HepG2 (cell line): ENCODE measurements around the gene CPAMD8. TPM values are rescaled to one million over a fixed set of nuclear protein-coding genes. Genes with fewer than 3 reads are reported as not detected.

ENCODE experiments used
- ATAC-seq: fragments of 200-7000 bp; cut with Tn5 transposase; 3 replicates; pipeline ENCODE4 v1.9.1; 2020; ENCODE audit warnings: mild to moderate bottlenecking, moderate library complexity
- BruUV-seq: library from RNA; stranded (reverse); fragments of 400-500 nt; replicated peaks from 2 replicates; lab custom pipeline; 2021; lab: Mats Ljungman, UMichigan
- CTCF ChIA-PET: fragments of 300-600 bp; formaldehyde crosslinking; extraction: SDS; loops from one replicate; lab custom pipeline; 2021; ENCODE audit warnings: low total read pairs, inconsistent platforms, low intra/inter-chr PET ratio; lab: Yijun Ruan, JAX
- POLR2A ChIA-PET: fragments of 350-600 bp; sonication (Branson Sonifier 250); formaldehyde crosslinking; loops from one replicate; lab custom pipeline; 2020; ENCODE audit warnings: antibody characterized with exemption, inconsistent platforms; lab: Yijun Ruan, JAX
- DNase-seq: peaks from one replicate; pipeline ENCODE4 v3.0.0-alpha.2; 2015; ENCODE audit warnings: low spot score
- FAIRE-seq: peaks from 3 replicates; lab custom pipeline; 2011; peaks lifted over from hg19 to GRCh38; lab: Jason Lieb, UNC
- H2AFZ ChIP-seq: one replicate; pipeline ENCODE4 v1.6.1; 2011; ENCODE audit warnings: low read length, inconsistent platforms
- H3K27ac ChIP-seq: fragments of 300-600 bp; 3 replicates; pipeline ENCODE4 v1.8.0; 2011; ENCODE audit warnings: mixed run types, mild to moderate bottlenecking, mixed read lengths, low read length, inconsistent platforms; ENCODE audit not compliant: insufficient read depth; ENCODE audit errors: extremely low read length
- H3K27me3 ChIP-seq, 2 experiments: fragments of 200-600 bp in 1 of 2; 2 replicates in 1 of 2; 3 replicates in 1 of 2; pipeline versions ENCODE4 v1.6.0 to v1.8.0; 2011; ENCODE audit warnings: low read length in 2 of 2, mild to moderate bottlenecking in 2 of 2, moderate library complexity in 2 of 2, inconsistent platforms in 1 of 2; ENCODE audit not compliant: insufficient read depth in 2 of 2, control insufficient read depth in 1 of 2
- H3K36me3 ChIP-seq, 2 experiments: fragments of 200-600 bp in 1 of 2; replicated peaks in 1 of 2; 2 replicates in 1 of 2; 3 replicates in 1 of 2; pipeline versions ENCODE4 v1.5.1 to v1.8.0; 2011; ENCODE audit warnings: low read length in 2 of 2, inconsistent platforms in 1 of 2; ENCODE audit not compliant: insufficient read depth in 2 of 2, control insufficient read depth in 1 of 2
- H3K4me1 ChIP-seq: 2 replicates; pipeline ENCODE4 v1.5.1; 2012; ENCODE audit warnings: low read length, inconsistent platforms; ENCODE audit not compliant: insufficient read depth
- H3K4me2 ChIP-seq: 2 replicates; pipeline ENCODE4 v1.6.0; 2011; ENCODE audit warnings: low read depth, low read length, inconsistent platforms
- H3K4me3 ChIP-seq, 3 experiments: fragments of 200-600 bp in 1 of 3; sonication (generic), shearing (Covaris generic) in 1 of 3; replicated peaks in 1 of 3; 2 replicates each; pipeline ENCODE4 v1.5.1; 2011 to 2016; ENCODE audit warnings: low read length in 3 of 3, inconsistent platforms in 2 of 3, low read depth in 2 of 3, mild to moderate bottlenecking in 2 of 3, control low read depth in 1 of 3, mixed read lengths in 1 of 3; ENCODE audit not compliant: insufficient read depth in 1 of 3
- H3K79me2 ChIP-seq: one replicate; pipeline ENCODE4 v1.6.1; 2011; ENCODE audit warnings: low read length, inconsistent platforms; ENCODE audit not compliant: insufficient read depth
- H3K9ac ChIP-seq: 2 replicates; pipeline ENCODE4 v1.6.0; 2011; ENCODE audit warnings: mild to moderate bottlenecking, low read depth, low read length, inconsistent platforms; ENCODE audit not compliant: insufficient read depth
- H3K9me3 ChIP-seq: 2 replicates; pipeline ENCODE4 v1.5.1; 2012; ENCODE audit warnings: mild to moderate bottlenecking, low read length
- H4K20me1 ChIP-seq: 2 replicates; pipeline ENCODE4 v1.6.0; 2011; ENCODE audit warnings: inconsistent platforms, mild to moderate bottlenecking, low read length, moderate library complexity; ENCODE audit not compliant: insufficient read depth
- NFE2L1 ChIP-seq: sonication (generic); formaldehyde crosslinking; IDR thresholded peaks from 2 replicates; pipeline ENCODE4 v1.4.0; 2020; ENCODE audit warnings: missing genetic modification reagents, mild to moderate bottlenecking, borderline replicate concordance
- NR3C1 ChIP-seq: sonication (generic); formaldehyde crosslinking; IDR thresholded peaks from 2 replicates; pipeline ENCODE4 v1.4.0; 2020; ENCODE audit warnings: missing genetic modification reagents
- SRF ChIP-seq: IDR thresholded peaks from 2 replicates; pipeline ENCODE4 v1.6.1; 2011; ENCODE audit warnings: mild to moderate bottlenecking, low read depth, low read length, moderate library complexity
- ZEB1 ChIP-seq: IDR thresholded peaks from 2 replicates; pipeline ENCODE4 v1.6.1; 2012; ENCODE audit warnings: mild to moderate bottlenecking, low read depth, inconsistent platforms; ENCODE audit not compliant: insufficient replicate concordance
- ZNF180 ChIP-seq: sonication (generic); formaldehyde crosslinking; IDR thresholded peaks from 2 replicates; pipeline ENCODE4 v1.4.0; 2020; ENCODE audit warnings: low read depth, missing genetic modification reagents, borderline replicate concordance
- ZNF337 ChIP-seq: sonication (generic); formaldehyde crosslinking; IDR thresholded peaks from 2 replicates; pipeline ENCODE4 v1.5.1; 2020; ENCODE audit warnings: missing genetic modification reagents, low read depth, mild to moderate bottlenecking, borderline replicate concordance
- ZNF441 ChIP-seq: sonication (generic); formaldehyde crosslinking; IDR thresholded peaks from 2 replicates; pipeline ENCODE4 v1.7.0; 2021; ENCODE audit warnings: missing genetic modification reagents, borderline replicate concordance
- ZNF644 ChIP-seq: IDR thresholded peaks from 2 replicates; pipeline ENCODE4 v1.6.1; 2016; ENCODE audit warnings: low read depth
- ZSCAN21 ChIP-seq: sonication (generic); formaldehyde crosslinking; IDR thresholded peaks from 2 replicates; pipeline ENCODE4 v1.8.0; 2022; ENCODE audit warnings: mild to moderate bottlenecking, missing genetic modification reagents, moderate library complexity, borderline replicate concordance
- WGBS: methylation state at CpG from one replicate; pipeline ENCODE4 v1.1.6; 2017; ENCODE audit warnings: low lambda C conversion rate; 5-methylcytosine and 5-hydroxymethylcytosine counted together
- in situ Hi-C: cut with HindIII; loops from 2 replicates; pipeline ENCODE4 v1.10.0; 2017; ENCODE audit warnings: low pct_unique_long_range_greater_than_20kb; ENCODE audit not compliant: extremely low pct_ligation_motif_present
- intact Hi-C: fragments of 100-400 bp; cut with micrococcal nuclease; formaldehyde crosslinking; loops from one replicate; pipeline ENCODE4 v1.10.0; 2022; ENCODE audit not compliant: unreplicated experiment
- polyA plus RNA-seq, 8 experiments: library from polyadenylated mRNA; depleted of rRNA in 3 of 8; stranded (reverse) in 7 of 8; unstranded in 1 of 8; fragments of >200 nt; fragmentation: Illumina TruSeq in 4 of 8; extraction: Trizol in 4 of 8; gene quantifications; 2 replicates each; pipeline versions ENCODE4 v1.2.1 to v1.2.3, GENCODE V29; 2011 to 2016; ENCODE audit warnings: low read depth in 4 of 8, missing spikeins in 1 of 8, mixed read lengths in 1 of 8; ENCODE audit not compliant: insufficient read depth in 1 of 8
- total RNA-seq, 5 experiments: library from RNA; depleted of rRNA; stranded (reverse); fragments of >200 nt; fragmentation: Illumina TruSeq; extraction: Trizol; gene quantifications; 2 replicates each; pipeline ENCODE4 v1.2.3, GENCODE V29; 2016; ENCODE audit warnings: low read depth in 1 of 5
- TF ChIP-seq, protein P1 (sequence below), 2 experiments: IDR thresholded peaks; 2 replicates each; pipeline ENCODE4 v1.6.1; 2011 to 2012; ENCODE audit warnings: low read length in 2 of 2, borderline replicate concordance in 1 of 2, low read depth in 1 of 2, mild to moderate bottlenecking in 1 of 2, moderate library complexity in 1 of 2
- TF ChIP-seq, protein P2 (sequence below): sonication (generic); formaldehyde crosslinking; IDR thresholded peaks from 2 replicates; pipeline ENCODE4 v1.5.0; 2020; ENCODE audit warnings: missing genetic modification reagents, mild to moderate bottlenecking, borderline replicate concordance
- TF ChIP-seq, protein P3 (sequence below): fragments of 450-650 bp; IDR thresholded peaks from 2 replicates; pipeline ENCODE4 v1.6.1; 2016
- TF ChIP-seq, protein P4 (sequence below): sonication (generic); formaldehyde crosslinking; IDR thresholded peaks from 2 replicates; pipeline ENCODE4 v1.8.0; 2022; ENCODE audit warnings: mild to moderate bottlenecking, missing genetic modification reagents, moderate library complexity
- TF ChIP-seq, protein P5 (sequence below): sonication (generic); formaldehyde crosslinking; IDR thresholded peaks from 2 replicates; pipeline ENCODE4 v1.8.1; 2023; ENCODE audit warnings: mild to moderate bottlenecking, moderate library complexity, missing genetic modification reagents

The CPAMD8 gene
- total and polyA plus RNA-seq, 2 of the 13 experiments (the other 11 are each of a cell fraction or from before 2014, with no cell fraction given), result 0.29 to 0.34 TPM

DNA sequence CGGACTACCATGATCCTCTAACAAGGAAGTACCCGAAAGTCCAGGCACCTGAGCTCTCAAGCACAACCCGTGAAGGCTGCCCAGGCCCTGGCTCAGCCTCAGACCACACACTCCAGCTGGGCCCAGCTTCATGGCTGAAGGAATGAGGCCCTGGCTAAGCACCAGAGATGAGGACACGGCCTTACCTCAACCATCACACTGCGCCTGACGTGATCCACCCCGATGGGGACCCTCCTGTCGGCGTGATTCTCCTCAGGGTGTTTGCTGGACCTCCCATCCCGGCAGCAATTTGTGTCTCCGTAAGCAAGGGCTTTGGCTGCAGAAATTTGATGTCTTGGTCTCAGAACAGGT is 81.3 kb downstream of the CPAMD8 start:
- WGBS, result no CpG with 5 or more reads among the region's 11 CpGs
- no peak overlapping the region for H3K9ac ChIP-seq
- no peaks in the 10 kb centered on the region for H3K36me3 ChIP-seq
- BruUV-seq, result no TSS peak
- H3K4me1 ChIP-seq, result no peaks in the 10 kb centered on the region
- in situ Hi-C loops (no loop called here), intact Hi-C loops (no loop called here)
- no peak overlapping the region for H3K4me3 ChIP-seq
- no peak for ATAC-seq
- peaks cover 0 to 2% of the 10 kb centered on the region in 2 experiments; a peak in 2 of 5 replicates for H3K27me3 ChIP-seq
- no peak for FAIRE-seq
- CTCF ChIA-PET, result no interaction called here
- no peak for DNase-seq
- no peaks in the 10 kb centered on the region for H3K9me3 ChIP-seq
- TF ChIP-seq, protein P1, sequence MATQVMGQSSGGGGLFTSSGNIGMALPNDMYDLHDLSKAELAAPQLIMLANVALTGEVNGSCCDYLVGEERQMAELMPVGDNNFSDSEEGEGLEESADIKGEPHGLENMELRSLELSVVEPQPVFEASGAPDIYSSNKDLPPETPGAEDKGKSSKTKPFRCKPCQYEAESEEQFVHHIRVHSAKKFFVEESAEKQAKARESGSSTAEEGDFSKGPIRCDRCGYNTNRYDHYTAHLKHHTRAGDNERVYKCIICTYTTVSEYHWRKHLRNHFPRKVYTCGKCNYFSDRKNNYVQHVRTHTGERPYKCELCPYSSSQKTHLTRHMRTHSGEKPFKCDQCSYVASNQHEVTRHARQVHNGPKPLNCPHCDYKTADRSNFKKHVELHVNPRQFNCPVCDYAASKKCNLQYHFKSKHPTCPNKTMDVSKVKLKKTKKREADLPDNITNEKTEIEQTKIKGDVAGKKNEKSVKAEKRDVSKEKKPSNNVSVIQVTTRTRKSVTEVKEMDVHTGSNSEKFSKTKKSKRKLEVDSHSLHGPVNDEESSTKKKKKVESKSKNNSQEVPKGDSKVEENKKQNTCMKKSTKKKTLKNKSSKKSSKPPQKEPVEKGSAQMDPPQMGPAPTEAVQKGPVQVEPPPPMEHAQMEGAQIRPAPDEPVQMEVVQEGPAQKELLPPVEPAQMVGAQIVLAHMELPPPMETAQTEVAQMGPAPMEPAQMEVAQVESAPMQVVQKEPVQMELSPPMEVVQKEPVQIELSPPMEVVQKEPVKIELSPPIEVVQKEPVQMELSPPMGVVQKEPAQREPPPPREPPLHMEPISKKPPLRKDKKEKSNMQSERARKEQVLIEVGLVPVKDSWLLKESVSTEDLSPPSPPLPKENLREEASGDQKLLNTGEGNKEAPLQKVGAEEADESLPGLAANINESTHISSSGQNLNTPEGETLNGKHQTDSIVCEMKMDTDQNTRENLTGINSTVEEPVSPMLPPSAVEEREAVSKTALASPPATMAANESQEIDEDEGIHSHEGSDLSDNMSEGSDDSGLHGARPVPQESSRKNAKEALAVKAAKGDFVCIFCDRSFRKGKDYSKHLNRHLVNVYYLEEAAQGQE (IDR thresholded peaks at IDR 0.05; ENCODE audit: borderline replicate concordance in 1 of 2, low read depth in 1 of 2, low read length in 2 of 2), result no peak
- TF ChIP-seq, protein P2, sequence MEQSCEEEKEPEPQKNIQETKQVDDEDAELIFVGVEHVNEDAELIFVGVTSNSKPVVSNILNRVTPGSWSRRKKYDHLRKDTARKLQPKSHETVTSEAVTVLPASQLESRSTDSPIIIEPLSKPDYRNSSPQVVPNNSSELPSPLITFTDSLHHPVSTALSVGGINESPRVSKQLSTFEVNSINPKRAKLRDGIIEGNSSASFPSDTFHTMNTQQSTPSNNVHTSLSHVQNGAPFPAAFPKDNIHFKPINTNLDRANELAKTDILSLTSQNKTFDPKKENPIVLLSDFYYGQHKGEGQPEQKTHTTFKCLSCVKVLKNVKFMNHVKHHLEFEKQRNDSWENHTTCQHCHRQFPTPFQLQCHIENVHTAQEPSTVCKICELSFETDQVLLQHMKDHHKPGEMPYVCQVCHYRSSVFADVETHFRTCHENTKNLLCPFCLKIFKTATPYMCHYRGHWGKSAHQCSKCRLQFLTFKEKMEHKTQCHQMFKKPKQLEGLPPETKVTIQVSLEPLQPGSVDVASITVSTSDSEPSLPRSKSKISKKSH (CRISPR knock-in tag), result no peak
- TF ChIP-seq NR3C1 (CRISPR knock-in tag) (no peak), ZNF441 (no peak), ZNF337 (no peak), ZNF644 (CRISPR knock-in tag) (no peak), SRF (no peak), ZEB1 (no peak), ZSCAN21 (no peak), ZNF180 (CRISPR knock-in tag) (no peak), NFE2L1 (no peak)
- TF ChIP-seq, protein P3, sequence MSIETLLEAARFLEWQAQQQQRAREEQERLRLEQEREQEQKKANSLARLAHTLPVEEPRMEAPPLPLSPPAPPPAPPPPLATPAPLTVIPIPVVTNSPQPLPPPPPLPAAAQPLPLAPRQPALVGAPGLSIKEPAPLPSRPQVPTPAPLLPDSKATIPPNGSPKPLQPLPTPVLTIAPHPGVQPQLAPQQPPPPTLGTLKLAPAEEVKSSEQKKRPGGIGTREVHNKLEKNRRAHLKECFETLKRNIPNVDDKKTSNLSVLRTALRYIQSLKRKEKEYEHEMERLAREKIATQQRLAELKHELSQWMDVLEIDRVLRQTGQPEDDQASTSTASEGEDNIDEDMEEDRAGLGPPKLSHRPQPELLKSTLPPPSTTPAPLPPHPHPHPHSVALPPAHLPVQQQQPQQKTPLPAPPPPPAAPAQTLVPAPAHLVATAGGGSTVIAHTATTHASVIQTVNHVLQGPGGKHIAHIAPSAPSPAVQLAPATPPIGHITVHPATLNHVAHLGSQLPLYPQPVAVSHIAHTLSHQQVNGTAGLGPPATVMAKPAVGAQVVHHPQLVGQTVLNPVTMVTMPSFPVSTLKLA, result no peak
- TF ChIP-seq, protein P4, sequence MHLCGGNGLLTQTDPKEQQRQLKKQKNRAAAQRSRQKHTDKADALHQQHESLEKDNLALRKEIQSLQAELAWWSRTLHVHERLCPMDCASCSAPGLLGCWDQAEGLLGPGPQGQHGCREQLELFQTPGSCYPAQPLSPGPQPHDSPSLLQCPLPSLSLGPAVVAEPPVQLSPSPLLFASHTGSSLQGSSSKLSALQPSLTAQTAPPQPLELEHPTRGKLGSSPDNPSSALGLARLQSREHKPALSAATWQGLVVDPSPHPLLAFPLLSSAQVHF (CRISPR knock-in tag), result no peak
- TF ChIP-seq, protein P5, sequence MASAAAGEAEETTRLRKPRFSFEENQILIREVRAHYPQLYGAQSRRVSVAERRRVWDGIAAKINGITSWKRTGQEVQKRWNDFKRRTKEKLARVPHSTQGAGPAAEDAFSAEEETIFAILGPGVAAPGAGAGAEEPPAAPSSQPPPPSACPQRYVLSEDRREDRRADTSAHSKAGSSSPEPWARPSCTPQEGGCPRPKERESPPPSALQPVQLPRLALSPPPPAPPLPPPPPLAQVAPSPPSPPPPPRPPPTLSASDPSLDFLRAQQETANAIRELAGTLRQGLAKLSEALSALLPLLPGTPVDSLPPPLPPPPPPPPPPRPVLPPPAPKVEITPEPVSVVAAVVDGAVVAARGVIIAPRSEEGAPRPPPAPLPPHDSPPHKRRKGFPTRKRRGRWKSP (CRISPR knock-in tag), result no peak
- H2AFZ ChIP-seq, result no peak overlapping the region
- no peak overlapping the region for H3K27ac ChIP-seq
- POLR2A ChIA-PET, result no interaction called here
- H3K4me2 ChIP-seq, result no peak overlapping the region; the same call in 1 of the 2 replicates
- H3K79me2 ChIP-seq, result no peaks in the 10 kb centered on the region
- no peaks in the 10 kb centered on the region for H4K20me1 ChIP-seq
